Colonic mucosa (tissue), 4 donors: ENCODE results near the gene NELL2. TPM values are rescaled to one million over a fixed set of nuclear protein-coding genes. Genes with fewer than 3 reads are reported as not detected.
"Not testable (repeated sequence)": the region's sequence is repeated elsewhere in the genome, so short reads cannot be mapped to it uniquely, and the experiment has no call there.

Experiments used
- DNase-seq: peaks from one replicate; pipeline ENCODE4 v3.0.0-alpha.2; 2020
- H3K27ac ChIP-seq: fragments of 200-600 bp; one replicate; pipeline ENCODE4 v1.8.0; 2021
- H3K27me3 ChIP-seq: fragments of 200-600 bp; one replicate; pipeline ENCODE4 v1.8.0; 2021
- H3K36me3 ChIP-seq: fragments of 200-600 bp; one replicate; pipeline ENCODE4 v1.8.0; 2021
- H3K4me1 ChIP-seq: fragments of 200-600 bp; one replicate; pipeline ENCODE4 v1.8.0; 2021; ENCODE audit warnings: mild to moderate bottlenecking
- H3K4me3 ChIP-seq: fragments of 200-600 bp; one replicate; pipeline ENCODE4 v1.8.0; 2021
- H3K9ac ChIP-seq, 2 donors: one replicate each; pipeline ENCODE4 v1.7.0; 2013; ENCODE audit warnings: control low read depth in 2 of 2, low read depth in 2 of 2, low read length in 2 of 2
- H3K9me3 ChIP-seq: fragments of 200-600 bp; one replicate; pipeline ENCODE4 v1.8.0; 2021
- intact Hi-C: fragments of 100-400 bp; cut with DNase I; formaldehyde crosslinking; loops from one replicate; pipeline ENCODE4 v1.14.1; 2022
- total RNA-seq, 2 donors: library from RNA; stranded (reverse); fragmentation: NEBNext Ultra II Directional in 1 of 2; extraction: Animal tissue kit (Norgen Biotek cat#: 25700) in 1 of 2; gene quantifications; one replicate each; pipeline ENCODE4 v1.2.1, GENCODE V29; 2021
- TF ChIP-seq, protein P1 (sequence below): fragments of 200-600 bp; IDR thresholded peaks from one replicate; pipeline ENCODE4 v1.8.0; 2022; ENCODE audit warnings: antibody characterized with exemption, mild to moderate bottlenecking
- donor health status: healthy.
- donor health status: DM: no; HTN: no; CAD: no.
- donor health status: DM: no; HTN: no; CAD: no.

Gene NELL2
- total RNA-seq, 2 donors from 2014 or later, result 2.1 to 3.0 TPM

DNA sequence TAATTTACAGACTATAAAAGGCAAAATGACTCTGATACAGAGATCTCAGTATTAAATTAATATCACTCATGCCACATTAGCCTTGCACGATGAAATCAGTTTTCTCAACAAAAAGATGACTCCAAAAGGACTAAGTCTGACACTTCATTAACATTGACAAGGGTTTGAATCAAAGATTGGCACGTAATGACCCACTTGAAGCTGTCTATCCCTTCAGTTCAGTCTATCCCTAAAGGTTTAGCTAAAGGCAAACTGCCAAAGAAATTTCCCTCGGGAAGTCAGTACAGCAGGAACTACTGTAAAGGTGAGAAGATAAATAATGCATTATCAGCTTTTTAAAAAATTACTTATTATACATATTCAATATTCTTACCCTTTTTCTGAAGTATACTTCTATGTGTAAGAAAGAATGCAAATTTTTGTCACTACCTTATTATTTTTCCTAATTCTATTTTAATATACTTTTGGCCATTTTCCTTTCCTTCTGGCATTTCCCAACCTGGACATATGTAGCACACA is 127.1 kb downstream of the NELL2 start:
- DNase-seq, result no peak
- H3K4me1 ChIP-seq, result no peaks in the 10 kb centered on the region
- H3K9ac ChIP-seq, result no peak overlapping the region
- H3K27ac ChIP-seq, result no peak overlapping the region
- no peaks in the 10 kb centered on the region for H3K36me3 ChIP-seq
- TF ChIP-seq, protein P1, sequence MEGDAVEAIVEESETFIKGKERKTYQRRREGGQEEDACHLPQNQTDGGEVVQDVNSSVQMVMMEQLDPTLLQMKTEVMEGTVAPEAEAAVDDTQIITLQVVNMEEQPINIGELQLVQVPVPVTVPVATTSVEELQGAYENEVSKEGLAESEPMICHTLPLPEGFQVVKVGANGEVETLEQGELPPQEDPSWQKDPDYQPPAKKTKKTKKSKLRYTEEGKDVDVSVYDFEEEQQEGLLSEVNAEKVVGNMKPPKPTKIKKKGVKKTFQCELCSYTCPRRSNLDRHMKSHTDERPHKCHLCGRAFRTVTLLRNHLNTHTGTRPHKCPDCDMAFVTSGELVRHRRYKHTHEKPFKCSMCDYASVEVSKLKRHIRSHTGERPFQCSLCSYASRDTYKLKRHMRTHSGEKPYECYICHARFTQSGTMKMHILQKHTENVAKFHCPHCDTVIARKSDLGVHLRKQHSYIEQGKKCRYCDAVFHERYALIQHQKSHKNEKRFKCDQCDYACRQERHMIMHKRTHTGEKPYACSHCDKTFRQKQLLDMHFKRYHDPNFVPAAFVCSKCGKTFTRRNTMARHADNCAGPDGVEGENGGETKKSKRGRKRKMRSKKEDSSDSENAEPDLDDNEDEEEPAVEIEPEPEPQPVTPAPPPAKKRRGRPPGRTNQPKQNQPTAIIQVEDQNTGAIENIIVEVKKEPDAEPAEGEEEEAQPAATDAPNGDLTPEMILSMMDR, result no peak
- no peaks in the 10 kb centered on the region for H3K9me3 ChIP-seq
- no peaks in the 10 kb centered on the region for H3K27me3 ChIP-seq
- H3K4me3 ChIP-seq, result no peak overlapping the region
- intact Hi-C loops, result no loop called here

GRCh38 chr12:44741292-44741980 is 134.7 kb downstream of the NELL2 start:
- H3K9me3 ChIP-seq, H3K4me3 ChIP-seq, H3K27me3 ChIP-seq, DNase-seq, H3K27ac ChIP-seq, H3K36me3 ChIP-seq, H3K9ac ChIP-seq, intact Hi-C loops, H3K4me1 ChIP-seq: not testable (repeated sequence)

GRCh38 chr12:44738051-44738450 is 138.1 kb downstream of the NELL2 start:
- TF ChIP-seq, protein P1, result no peak
- no peak overlapping the region for H3K9ac ChIP-seq
- no peak overlapping the region for H3K27ac ChIP-seq
- no peak overlapping the region for H3K4me3 ChIP-seq
- H3K4me1 ChIP-seq, result no peaks in the 10 kb centered on the region
- intact Hi-C loops, result no loop called here
- H3K36me3 ChIP-seq, result no peaks in the 10 kb centered on the region
- DNase-seq, result no peak
- no peaks in the 10 kb centered on the region for H3K9me3 ChIP-seq
- H3K27me3 ChIP-seq, result no peaks in the 10 kb centered on the region

GRCh38 chr12:44728566-44728965 is 147.5 kb downstream of the NELL2 start:
- TF ChIP-seq, protein P1, result no peak
- Histone ChIP-seq H3K9me3 (no peaks in the 10 kb centered on the region), H3K9ac (no peak overlapping the region), H3K4me3 (no peak overlapping the region), H3K36me3 (no peaks in the 10 kb centered on the region), H3K27ac (no peak overlapping the region), H3K27me3 (no peaks in the 10 kb centered on the region), H3K4me1 (no peaks in the 10 kb centered on the region)
- intact Hi-C loops, result no loop called here
- no peak for DNase-seq

- H3K4me1 ChIP-seq, result no peaks in the 10 kb centered on the region
- no peaks in the 10 kb centered on the region for H3K27me3 ChIP-seq
- no peaks in the 10 kb centered on the region for H3K9me3 ChIP-seq
- H3K9ac ChIP-seq, result no peak overlapping the region
- no peaks in the 10 kb centered on the region for H3K36me3 ChIP-seq
- TF ChIP-seq, protein P1, result no peak
- no peak for DNase-seq
- H3K27ac ChIP-seq, result no peak overlapping the region
- intact Hi-C loops, result no loop called here
- no peak overlapping the region for H3K4me3 ChIP-seq
Measured at GRCh38 chr12:44720265-44720664, 155.8 kb downstream of the NELL2 start.

GRCh38 chr12:44717612-44718011 is 158.5 kb downstream of the NELL2 start:
- no peaks in the 10 kb centered on the region for H3K27me3 ChIP-seq
- no peaks in the 10 kb centered on the region for H3K4me1 ChIP-seq
- no peaks in the 10 kb centered on the region for H3K9me3 ChIP-seq
- TF ChIP-seq, protein P1, result no peak
- H3K27ac ChIP-seq, result no peak overlapping the region
- intact Hi-C loops, result no loop called here
- H3K9ac ChIP-seq, result no peak overlapping the region
- H3K4me3 ChIP-seq, result no peak overlapping the region
- no peaks in the 10 kb centered on the region for H3K36me3 ChIP-seq
- DNase-seq, result no peak
